Measurements from ENCODE around the gene ADTRP. TPM values are rescaled to one million over a fixed set of nuclear protein-coding genes. Genes with fewer than 3 reads are reported as not detected.
A peak's percentile ranks its signal among the peaks of the same experiment; 100 is the strongest.

ADTRP gene
- total RNA-seq, 1 donor from 2014 or later: 42.5 TPM

DNA sequence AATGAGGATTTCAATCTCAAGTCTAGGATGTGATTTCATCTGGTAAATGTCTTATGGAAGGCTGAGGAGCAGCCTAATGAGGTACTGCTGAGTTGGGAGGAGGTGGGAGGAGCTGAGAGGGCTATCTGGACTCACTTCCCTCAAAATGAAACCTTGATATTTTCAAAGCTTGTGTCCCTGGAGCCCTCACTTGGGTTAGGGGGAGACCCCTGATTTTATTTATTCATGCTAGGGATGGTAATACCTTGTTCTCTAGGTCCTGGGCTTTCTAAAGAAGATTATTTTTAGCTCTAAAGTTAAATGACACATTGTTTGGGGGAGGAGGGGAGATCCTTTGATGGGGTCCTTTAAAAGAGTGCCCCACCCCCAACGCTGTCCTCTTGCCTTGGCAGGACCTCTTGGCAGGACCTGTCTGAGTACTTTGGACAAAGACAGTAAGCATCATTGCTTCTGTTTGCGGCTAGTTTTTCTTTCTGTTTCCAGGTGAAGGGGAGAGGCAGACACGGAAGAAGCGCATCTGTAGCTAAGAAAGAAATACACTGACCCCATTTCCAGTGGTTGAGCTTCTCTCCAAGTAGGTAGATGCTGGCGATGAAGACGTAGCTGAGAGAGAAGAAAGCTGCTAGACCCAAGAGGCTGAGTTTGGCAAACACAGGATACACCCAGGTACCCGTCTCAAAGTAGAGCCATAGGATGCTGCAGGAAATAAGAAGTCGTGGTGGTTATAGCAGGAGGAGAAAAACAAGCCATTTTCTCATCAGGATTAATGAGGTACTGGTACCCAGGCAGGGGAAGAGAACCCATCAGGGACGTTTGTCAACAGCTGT lies 55.6 kb downstream of the ADTRP start:
- intact Hi-C loops (cut with DNase I): no loop called here

DNA sequence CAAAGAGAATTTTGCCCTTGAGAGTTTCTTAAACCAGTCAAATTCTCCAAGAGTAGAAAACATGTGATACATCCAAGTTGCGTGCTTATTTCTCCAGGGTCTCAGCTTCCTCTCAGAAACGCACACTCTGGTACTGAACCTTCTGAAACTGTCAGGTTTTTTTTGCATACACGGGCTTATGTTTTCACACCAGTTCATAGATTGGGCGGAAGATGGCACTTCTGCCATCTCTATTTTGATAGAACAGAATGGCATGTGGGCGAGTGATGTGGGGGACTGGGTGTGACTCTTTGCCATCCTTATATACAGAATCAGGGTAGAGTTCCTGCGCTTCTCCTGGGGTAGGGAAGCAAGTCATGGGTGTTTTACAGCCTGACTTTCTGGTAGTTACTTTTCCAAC lies 56.4 kb downstream of the ADTRP start:
- intact Hi-C loops (cut with DNase I): no loop called here
- Histone ChIP-seq H3K9me3 (no peaks in the 10 kb centered on the region), H3K4me3 (no peak overlapping the region), H3K4me1 (no peaks in the 10 kb centered on the region), H3K36me3 (no peaks in the 10 kb centered on the region), H3K27me3 (ENCODE audit: low read depth) (no peaks in the 10 kb centered on the region), H3K27ac (no peak overlapping the region)
- peak in 1 of 2 donors; percentile 49 for ATAC-seq
- no peak for TF ChIP-seq CTCF (IDR thresholded peaks at IDR 0.05)
- DNase-seq: no peak

More for the DNA sequence above, 55.6 kb downstream of the ADTRP start:
- Histone ChIP-seq H3K27ac (no peak overlapping the region), H3K27me3 (ENCODE audit: low read depth) (no peaks in the 10 kb centered on the region), H3K4me3 (no peak overlapping the region), H3K4me1 (no peaks in the 10 kb centered on the region), H3K9me3 (no peaks in the 10 kb centered on the region), H3K36me3 (no peaks in the 10 kb centered on the region)
- ATAC-seq: no peak
- TF ChIP-seq CTCF (IDR thresholded peaks at IDR 0.05): no peak
- no peak for DNase-seq

DNA sequence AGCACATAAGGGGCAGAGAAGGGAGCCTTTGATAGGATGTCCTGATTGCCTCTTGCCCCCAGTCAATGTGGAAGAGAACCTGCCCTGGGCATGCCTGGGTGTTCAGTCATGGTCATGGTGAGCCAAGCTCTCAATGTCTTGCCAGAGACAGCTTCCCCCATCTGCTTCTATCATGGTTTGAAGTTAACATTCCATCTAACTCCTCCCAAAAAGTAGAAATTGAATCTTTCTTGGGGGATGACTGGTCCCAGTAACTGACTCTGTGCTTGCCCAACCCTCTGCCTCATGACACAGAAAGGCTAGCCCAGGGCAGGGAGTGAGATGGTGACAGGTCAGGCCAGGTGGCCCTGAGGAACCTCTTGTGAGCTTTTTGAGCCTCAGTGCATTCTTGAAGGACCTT lies 60.1 kb downstream of the ADTRP start:
- no peaks in the 10 kb centered on the region for H3K36me3 ChIP-seq
- intact Hi-C loops (cut with DNase I): no loop called here
- DNase-seq (no peak), ATAC-seq (no peak)
- H3K4me3 ChIP-seq: no peak overlapping the region
- H3K9me3 ChIP-seq: no peaks in the 10 kb centered on the region
- no peak for TF ChIP-seq CTCF (IDR thresholded peaks at IDR 0.05)
- no peaks in the 10 kb centered on the region for H3K27me3 ChIP-seq (ENCODE audit: low read depth)
- H3K4me1 ChIP-seq: no peaks in the 10 kb centered on the region
- no peak overlapping the region for H3K27ac ChIP-seq

DNA sequence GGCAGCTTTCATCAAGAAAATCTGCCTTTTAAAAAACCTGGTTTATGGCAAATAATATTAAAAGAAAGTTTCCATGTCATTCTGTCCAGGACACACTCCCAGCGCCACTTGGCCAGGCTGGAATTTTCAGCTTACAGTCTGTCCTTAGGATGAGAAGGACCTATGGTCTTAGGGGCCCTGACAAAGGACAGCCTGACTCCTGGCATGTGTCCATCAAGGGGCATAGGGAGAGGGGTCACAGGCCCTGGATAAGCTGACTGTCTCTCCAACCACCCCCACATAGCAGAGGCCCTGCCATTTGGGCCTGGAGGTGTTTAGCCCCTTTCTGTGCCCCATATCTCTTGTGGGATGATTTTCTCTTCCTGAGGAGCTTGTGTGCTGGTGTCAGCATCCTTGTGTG lies 60.6 kb downstream of the ADTRP start:
- no peak for TF ChIP-seq CTCF (IDR thresholded peaks at IDR 0.05)
- Histone ChIP-seq H3K9me3 (no peaks in the 10 kb centered on the region), H3K4me3 (no peak overlapping the region), H3K27me3 (ENCODE audit: low read depth) (no peaks in the 10 kb centered on the region), H3K27ac (no peak overlapping the region), H3K4me1 (no peaks in the 10 kb centered on the region), H3K36me3 (no peaks in the 10 kb centered on the region)
- ATAC-seq (no peak), DNase-seq (no peak)
- intact Hi-C loops (cut with DNase I): no loop called here

GRCh38 chr6:11714798-11715285 lies 63.8 kb downstream of the ADTRP start:
- no peak for TF ChIP-seq CTCF (IDR thresholded peaks at IDR 0.05)
- H3K36me3 ChIP-seq: no peaks in the 10 kb centered on the region
- intact Hi-C loops (cut with DNase I): no loop called here
- ATAC-seq (no peak), DNase-seq (no peak)
- H3K9me3 ChIP-seq: no peaks in the 10 kb centered on the region
- H3K27ac ChIP-seq: no peak overlapping the region
- H3K27me3 ChIP-seq (ENCODE audit: low read depth): no peaks in the 10 kb centered on the region
- H3K4me3 ChIP-seq: no peak overlapping the region
- peaks cover 9% of the 10 kb centered on the region for H3K4me1 ChIP-seq
